DMS79 (cell line): Measurements from ENCODE around the gene SRC.

ENCODE experiments used
- DNase-seq: peaks from one replicate; lab custom pipeline; 2025; lab: John Stamatoyannopoulos, UW

Gene SRC

DNA sequence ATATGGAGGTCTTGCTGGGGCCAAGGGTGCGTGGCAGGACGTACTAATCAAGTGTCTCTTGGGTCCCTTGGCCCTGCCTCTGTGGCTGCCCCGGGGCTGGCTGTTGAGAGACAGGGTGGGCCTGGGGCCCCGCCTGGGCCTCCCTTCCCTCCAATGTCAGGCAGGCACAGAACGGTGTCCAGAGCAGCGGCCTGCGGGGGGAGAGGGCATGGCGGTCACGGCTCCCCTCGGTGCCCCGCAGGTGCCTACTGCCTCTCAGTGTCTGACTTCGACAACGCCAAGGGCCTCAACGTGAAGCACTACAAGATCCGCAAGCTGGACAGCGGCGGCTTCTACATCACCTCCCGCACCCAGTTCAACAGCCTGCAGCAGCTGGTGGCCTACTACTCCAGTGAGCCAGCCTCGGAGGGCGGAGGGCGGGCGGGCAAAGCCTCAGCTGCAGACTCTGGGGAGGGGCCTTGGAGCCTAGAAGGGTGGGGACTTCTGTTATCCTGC is 50.0 kb downstream of the SRC start:
- peak; percentile 46 for DNase-seq

GRCh38 chr20:37396416-37397075 is 50.6 kb downstream of the SRC start:
- DNase-seq, result peak; percentile 48

GRCh38 chr20:37397076-37397953 is 51.4 kb downstream of the SRC start:
- no peak for DNase-seq

- no peak for DNase-seq
These were observed 52.2 kb downstream of the SRC start for GRCh38 chr20:37397954-37398749.

DNA sequence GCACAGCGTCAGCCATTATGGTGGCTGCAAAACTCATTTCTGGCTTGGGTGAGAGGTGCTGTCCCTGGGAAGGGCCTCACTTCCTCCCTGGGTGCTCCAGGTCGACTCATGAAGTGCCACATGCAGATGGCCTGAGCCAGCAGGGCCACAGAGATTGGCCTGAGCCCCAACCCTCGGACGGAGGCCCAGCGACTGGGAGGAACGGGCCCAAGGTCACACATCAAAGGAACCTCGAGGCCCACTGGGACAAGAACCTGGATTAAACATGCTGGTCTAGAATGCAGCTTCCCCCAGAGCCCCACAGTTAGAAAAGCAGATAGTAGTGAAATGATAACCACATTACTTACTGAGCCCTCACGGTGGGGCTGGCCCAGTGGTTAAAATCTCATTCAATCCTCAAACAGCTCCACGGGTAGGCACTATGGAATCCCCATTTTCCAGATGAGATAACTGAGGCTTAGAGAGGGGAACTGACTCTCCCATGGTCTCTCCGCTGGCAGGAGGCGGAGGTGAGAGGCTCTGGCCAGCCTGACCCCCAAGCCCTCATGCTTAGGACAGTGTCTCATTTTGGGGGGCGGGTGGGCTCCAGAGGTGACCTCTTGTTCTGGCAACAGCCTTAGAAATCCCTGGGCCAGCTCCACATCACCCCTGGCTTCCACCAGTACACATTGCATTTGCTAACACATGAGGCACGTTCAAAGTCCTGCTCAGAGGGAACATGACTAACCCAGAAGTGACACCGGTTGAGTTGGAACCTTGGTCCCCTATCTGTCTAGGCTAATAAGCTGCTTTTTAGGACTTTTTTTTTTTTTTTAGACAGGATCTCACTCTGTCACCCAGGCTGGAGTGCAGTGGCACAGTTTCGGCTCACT is 53.0 kb downstream of the SRC start:
- DNase-seq, result no peak

- no peak for DNase-seq
These were observed 55.5 kb downstream of the SRC start for GRCh38 chr20:37401282-37401929.

GRCh38 chr20:37401930-37402675 is 56.2 kb downstream of the SRC start:
- DNase-seq, result no peak

GRCh38 chr20:37403107-37404033 is 57.4 kb downstream of the SRC start:
- DNase-seq, result no peak

DNA sequence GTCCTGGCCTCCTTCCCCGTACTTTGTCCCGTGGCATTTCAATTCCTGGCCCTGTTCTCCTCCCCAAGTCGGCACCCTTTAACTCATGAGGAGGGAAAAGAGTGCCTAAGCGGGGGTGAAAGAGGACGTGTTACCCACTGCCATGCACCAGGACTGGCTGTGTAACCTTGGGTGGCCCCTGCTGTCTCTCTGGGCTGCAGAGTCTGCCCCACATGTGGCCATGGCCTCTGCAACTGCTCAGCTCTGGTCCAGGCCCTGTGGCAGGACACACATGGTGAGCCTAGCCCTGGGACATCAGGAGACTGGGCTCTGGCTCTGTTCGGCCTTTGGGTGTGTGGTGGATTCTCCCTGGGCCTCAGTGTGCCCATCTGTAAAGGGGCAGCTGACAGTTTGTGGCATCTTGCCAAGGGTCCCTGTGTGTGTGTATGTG is 58.5 kb downstream of the SRC start:
- DNase-seq, result no peak

- DNase-seq, result no peak
These were observed 59.5 kb downstream of the SRC start for GRCh38 chr20:37405351-37405897.

DNA sequence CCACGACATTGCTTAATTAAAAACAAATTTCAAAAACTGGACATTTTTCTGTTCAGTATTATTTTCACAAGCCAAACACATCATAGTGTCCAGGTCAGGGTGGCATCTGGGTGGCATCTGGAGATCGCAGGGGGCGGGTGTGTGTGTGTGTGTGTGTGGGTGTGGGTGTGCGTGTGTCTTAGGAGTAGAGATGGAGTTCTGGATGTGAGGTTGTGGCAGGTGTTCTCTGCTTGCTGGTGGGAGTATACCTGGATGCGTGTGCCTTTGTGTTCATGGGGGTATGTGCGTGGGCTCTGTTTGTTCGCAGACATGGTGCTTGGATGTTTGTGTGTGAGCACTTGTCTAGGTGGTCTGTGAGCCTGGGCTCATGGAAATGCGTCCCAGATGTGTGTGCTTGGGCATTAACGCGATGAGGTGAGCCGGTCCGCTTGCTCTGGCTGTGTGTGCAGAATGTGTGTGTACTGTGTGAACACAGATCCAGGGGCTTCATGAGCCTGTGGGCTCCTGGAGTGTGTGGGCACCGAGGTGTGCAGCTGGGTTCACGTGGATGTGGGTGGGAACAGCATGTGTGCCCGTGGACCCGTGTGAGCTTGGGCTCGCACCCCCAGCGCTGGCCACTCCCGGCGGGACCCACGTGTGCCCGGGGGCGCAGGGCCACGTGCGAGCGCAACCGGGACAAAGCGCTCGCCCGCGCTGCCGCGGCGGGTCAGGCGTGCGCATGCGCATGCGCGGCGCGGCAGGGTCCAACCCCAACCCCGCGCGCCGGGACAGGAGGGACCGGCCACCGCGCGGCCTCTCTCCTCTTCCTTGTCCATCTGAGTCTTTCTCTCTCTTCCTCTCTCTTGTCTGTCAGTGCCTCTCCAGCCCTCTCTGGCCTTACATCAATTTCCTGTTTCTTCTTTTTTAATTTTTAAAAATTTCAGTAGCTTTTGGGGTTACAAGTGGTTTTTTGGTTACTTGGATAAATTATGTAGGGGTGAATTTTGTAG is 60.4 kb downstream of the SRC start:
- peak; percentile 36 for DNase-seq

DNA sequence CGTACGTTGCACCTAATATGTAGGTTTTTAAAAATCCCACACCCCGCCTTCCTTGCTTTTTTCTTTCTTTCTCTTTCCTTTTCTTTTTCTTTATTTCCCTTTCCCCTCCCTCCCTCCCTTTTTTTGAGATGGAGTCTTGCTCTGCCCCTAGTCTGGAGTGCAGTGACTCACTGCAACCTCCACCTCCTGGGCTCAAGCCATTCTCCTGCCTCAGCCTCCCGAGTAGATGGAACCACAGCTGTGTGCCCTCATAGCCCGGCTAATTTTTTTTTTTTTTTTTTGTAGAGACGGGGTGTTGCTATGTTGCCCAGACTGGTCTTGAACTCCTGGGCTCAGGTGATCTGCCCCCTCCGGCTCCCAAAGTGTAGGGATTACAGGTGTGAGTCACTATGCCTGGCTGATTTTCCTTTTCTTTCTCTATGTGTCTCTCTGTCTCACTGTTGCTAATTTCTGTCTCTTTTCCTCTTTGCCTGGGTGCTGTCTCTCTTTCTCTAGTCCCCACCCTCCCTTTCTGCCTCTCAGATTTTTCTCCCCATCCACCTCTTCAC is 61.2 kb downstream of the SRC start:
- no peak for DNase-seq

- no peak for DNase-seq
These were observed 61.6 kb downstream of the SRC start for GRCh38 chr20:37407573-37408002.

DNA sequence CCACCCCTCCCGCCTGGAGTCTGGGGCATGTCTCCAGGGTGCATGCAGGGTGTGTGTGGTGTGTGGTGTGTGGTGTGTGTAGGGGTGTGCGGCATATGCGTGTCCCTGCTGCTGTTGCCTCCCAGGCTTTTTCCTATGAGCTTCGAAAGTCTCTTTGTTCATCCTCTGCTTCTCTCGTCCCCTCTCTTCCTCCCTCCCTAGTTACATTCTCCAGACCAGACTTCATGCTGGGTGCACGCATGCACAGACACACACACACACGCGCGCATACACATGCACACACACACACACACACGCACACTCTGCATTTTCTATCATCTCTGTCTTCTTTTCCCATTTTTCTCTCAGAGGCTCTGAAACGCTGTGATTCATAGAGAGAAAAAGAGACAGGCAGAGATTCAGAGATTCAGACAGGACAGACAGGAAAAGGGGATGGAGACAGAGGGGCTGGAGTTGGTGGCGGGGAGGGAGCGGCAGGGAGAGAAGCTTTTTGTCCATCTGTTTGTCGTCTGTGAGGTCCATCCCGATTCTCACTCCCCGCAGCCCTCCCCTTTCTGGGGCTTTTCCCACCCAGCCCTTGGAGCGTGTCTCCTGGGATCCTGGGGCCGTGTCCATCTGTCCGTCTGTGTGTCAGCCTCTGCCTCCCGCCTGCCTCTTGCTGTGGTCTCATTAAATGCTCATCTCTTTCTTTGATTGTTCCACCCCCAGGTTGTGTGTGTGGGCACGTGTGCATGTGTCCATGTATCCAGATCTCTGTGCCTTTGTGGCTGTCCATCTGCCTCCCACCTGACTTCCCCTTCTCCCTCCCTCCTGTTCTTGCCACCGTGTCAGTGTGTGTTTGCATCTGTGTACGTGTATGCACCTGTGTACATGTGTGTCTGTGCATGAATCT is 62.6 kb downstream of the SRC start:
- no peak for DNase-seq

DNA sequence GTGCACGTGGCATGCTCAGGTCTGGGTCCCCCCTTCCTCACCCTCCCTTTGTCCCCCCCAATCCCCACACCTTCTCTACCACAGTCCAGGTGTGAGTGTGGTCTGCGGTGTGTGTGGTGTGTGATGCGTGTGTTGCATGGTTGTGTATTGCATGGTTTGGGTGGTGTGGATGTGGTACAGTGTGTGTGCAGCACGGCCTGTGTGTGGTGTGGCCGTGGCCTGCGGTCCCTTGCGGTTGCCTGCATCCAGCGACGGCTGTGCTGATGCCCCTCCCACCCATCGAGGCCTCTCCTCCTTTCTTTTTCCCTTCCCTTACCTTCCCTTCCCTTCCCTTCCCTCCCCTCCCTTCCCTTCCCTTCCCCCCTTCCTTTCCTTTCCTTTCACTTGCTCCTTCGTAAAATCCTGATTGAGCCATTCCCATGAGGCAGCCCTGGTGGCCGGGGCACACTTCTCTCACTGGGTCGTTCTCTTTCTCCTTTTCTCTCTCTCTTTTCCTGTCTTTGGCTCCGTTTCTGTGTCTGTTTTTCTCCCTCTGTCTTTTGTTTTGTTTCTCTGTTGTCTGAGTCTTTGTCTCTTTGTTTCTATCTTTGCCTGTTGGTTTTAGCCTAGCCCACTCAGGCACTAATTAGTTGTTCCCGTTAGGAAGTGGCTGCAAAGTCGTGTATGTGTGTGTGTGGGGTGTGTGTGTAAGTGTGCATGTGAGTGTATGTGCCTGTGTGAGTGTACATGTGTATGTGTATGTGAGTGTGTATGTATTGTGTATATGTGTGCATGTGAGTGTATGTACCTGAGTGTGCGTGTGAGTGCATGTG is 65.7 kb downstream of the SRC start:
- peak; percentile 31 for DNase-seq
